ENCODE measurements around the gene PAX6.

The PAX6 gene

GRCh38 chr11:31797190-31798056 is 13.7 kb downstream of the PAX6 start:
- DNase-seq (ENCODE audit: low read depth): no peak

DNA sequence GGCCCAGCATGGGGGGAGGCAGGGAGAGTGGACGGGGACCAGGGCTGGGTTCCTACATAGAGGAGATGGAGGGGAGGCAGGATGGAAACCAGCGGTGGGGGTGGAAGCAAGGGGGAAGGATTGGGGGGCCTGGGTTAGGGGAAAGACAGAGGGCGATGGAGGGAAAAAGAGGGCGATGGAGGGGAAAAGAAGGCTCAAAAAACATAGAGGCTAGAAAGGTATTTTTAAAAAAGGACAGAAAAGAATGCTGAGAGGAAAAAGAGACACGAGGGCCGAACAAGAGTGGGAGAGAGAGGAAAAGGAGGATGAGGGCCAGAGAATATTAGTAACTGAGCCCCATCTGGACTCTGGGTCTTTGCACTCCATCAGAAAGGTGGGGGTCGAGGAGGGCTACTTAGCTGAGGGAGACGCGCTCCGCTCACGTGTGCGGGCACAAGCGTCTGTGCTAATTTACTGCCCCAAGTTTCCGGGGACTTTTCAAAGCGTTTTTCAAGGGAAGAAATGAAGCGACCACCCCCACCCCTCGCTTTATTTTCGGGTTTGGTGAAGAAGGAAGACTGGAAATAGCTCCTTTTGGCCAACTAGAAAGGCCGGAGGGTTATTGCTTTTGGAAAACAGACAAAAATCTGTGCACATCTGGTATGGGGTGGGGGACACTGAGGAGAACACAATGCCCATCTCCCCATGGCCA is 14.5 kb downstream of the PAX6 start:
- DNase-seq (ENCODE audit: low read depth): no peak

- no peak for DNase-seq (ENCODE audit: low read depth)
These were observed 15.2 kb downstream of the PAX6 start for GRCh38 chr11:31795706-31796498.

DNA sequence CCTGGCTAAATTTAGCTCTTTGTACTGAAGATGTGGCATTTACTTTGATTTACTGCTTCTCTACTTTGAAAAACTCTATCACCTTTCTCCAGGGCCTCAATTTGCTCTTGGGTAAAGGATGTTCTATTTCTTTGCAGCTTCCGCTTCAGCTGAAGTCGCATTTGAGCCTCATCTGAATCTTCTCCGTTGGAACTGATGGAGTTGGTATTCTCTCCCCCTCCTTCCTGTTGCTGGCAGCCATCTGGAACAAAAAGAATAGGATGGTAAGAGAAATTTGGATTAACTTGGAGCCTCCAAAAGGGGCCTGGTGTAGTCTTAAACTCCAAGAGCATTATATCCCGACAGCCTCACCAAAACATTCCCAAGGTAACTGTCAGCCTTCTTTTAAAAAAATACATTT is 16.6 kb downstream of the PAX6 start:
- no peak for DNase-seq (ENCODE audit: low read depth)

DNA sequence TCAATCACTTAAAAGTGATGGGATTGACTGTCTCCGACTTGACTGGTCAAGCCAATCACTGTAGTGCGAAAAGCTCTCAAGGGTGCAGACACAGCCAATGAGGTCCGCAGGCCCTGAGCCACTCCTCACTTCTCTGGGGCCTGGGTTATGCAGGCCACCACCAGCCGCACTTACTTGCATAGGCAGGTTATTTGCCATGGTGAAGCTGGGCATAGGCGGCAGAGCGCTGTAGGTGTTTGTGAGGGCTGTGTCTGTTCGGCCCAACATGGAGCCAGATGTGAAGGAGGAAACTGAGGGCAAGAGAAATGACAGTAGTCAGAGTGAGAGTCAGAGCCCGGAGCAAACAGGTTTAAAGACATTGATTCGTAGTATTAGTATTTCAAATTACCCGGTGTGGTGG is 17.9 kb downstream of the PAX6 start:
- no peak for DNase-seq (ENCODE audit: low read depth)

GRCh38 chr11:31792456-31792855 is 18.7 kb downstream of the PAX6 start:
- DNase-seq (ENCODE audit: low read depth): no peak

DNA sequence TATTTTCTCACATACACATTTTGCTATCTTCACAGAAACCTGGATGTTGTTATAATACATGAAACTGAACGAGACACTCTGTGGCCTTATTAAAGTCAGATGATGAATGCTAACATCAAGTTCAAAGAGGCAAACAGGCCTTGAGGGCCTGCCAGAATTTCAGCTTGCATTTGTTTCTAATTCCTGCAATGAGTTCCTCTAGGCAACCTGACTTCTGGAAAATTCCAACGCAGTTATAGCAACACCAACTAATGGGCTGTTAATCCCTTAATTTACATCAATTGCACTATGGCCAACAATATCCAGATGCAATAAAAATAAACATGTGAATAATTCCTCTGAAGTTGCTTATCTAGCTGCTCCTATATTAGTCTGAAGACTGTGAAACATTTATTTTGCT is 19.1 kb downstream of the PAX6 start:
- no peak for DNase-seq (ENCODE audit: low read depth)

DNA sequence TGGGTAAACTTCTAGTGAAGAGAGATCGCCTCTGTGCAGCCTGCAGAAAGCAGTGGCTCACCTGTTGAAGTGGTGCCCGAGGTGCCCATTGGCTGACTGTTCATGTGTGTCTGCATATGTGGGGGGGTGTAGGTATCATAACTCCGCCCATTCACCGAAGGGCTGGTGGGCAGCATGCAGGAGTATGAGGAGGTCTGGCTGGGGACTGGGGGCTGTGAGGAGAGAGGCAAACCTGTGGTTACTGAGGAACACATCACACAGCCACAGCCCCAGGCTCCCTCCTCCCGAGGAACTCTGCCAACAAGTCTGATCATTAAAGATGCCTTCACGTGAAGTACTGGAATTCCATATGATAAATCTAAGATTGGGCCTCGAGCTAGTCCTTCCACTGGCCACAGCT is 20.5 kb downstream of the PAX6 start:
- DNase-seq (ENCODE audit: low read depth): no peak

- DNase-seq (ENCODE audit: low read depth): no peak
These were observed 23.0 kb downstream of the PAX6 start for GRCh38 chr11:31788085-31788484.

DNA sequence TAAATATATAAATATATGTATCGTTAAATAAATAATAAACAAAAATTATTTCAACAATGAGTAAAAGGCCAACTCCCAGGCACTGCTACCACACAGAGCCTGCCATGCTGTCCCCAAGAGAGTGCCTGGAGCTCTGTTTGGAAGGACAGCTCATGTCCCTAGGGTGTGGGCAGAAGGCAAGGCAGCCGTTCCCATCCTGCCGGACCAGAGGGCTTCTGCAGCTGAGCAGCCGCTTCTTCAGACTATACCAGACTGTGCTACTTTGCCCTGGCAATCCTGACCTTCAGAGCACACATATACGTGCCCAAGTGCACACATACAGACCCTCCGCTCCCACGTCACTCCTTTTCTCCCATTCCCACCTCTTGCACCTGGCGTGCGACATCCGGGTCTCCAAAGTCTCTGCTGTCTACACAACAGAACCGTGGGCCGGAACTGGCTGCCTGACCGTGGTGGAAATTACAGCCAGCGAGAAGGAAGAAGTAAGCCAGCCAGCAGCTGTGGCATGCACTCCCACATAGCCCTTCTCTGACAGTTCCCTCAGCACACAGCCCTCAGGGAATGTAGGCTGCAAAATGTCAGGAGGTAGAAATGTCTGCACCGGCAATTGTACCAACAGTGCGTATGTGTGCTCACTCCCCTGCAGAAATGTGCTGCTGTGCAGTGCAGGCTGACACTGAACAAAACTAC is 24.0 kb downstream of the PAX6 start:
- no peak for DNase-seq (ENCODE audit: low read depth)

- no peak for DNase-seq (ENCODE audit: low read depth)
These were observed 26.5 kb downstream of the PAX6 start for GRCh38 chr11:31784611-31785010.

GRCh38 chr11:31783252-31783651 is 27.9 kb downstream of the PAX6 start:
- no peak for DNase-seq (ENCODE audit: low read depth)

- no peak for DNase-seq (ENCODE audit: low read depth)
These were observed 28.9 kb downstream of the PAX6 start for GRCh38 chr11:31782257-31782656.

DNA sequence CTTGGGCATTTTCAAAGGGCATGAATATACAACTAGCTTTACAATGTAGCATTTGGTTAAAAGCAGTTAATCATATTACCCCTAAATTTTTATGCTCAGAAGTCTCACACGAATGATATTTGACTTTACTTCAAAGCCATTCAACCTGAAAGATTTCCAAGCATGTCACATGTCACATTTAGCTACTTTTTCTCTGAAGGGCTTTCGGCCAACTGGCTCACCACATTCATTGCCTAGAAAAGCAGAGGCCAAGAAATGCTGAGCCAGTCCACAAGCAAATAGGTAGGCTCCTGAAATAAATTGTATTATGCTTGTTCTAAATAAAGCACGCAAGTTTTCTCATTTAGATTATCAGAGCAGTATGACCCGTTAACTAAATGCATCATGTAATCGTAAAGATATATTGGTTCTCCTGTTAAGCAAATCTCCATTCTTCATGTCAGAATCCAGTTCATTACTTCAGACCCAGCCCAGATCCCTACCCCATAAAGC is 30.6 kb downstream of the PAX6 start:
- DNase-seq (ENCODE audit: low read depth): no peak

- DNase-seq (ENCODE audit: low read depth): no peak
These were observed 31.0 kb downstream of the PAX6 start for GRCh38 chr11:31780078-31780477.

DNA sequence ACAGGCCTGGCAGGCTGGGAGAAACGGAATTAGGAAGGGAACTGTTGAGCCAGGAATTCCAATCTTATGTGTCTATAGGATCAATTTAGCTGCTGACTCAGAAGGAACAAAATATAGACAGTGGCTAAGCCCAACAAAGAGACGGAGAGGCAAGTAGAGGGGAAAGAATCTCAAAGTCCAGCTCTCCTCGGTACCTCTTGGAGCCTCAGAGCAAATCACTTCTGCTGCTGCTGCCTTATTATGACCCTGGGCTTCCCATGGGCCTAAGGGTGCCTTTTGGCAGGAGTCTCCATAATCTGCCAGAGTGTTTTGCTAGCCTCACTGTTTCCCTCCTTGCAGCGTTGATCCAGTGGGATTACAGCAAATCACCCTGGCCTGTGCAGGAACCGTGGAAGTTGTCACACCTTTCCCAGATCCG is 31.7 kb downstream of the PAX6 start:
- peak; percentile 78 for DNase-seq (ENCODE audit: low read depth)

- no peak for DNase-seq (ENCODE audit: low read depth)
These were observed 38.7 kb downstream of the PAX6 start for GRCh38 chr11:31772412-31772811.

- no peak for DNase-seq (ENCODE audit: low read depth)
These were observed 41.0 kb downstream of the PAX6 start for GRCh38 chr11:31770011-31770700.

DNA sequence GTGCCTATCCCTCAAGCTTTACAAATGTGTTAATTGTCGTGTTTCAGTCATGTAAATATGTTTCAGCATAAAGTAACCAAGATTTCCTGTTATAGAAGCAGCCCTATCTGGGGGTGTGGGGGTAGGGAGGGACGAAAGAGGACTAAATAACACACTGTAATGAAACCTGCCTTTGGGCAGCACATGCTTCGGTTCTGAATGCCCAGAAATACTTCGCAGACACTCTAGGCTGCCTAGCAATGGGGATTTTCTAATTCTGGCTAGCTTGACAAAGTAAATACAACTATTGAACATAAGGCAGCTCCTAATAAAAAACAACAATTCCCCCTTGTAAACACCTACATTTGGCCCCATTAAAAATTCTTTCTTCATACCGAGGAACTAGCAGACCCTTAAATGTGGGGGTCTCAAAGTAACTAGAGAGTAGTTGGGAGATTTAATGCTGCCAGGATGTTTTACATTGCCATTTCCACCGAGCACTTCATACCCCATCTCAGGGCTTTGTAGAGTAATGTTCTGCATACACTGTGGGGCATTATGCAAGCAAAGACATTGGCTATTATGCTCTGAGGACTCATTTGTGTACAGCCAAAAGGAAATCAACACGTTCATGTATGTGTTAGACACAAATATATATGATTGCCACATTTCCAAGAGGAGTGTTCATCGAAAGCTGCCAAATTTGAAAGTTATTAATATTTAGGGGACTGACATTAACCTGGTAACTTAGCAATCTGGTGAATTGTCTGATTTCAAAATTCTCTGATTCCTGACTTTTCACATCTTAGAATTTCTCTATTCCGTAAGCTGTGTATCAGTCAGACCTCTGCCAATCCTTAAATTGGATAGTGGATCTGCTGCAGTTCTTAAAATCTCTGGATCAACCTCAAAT is 42.1 kb downstream of the PAX6 start:
- no peak for DNase-seq (ENCODE audit: low read depth)

DNA sequence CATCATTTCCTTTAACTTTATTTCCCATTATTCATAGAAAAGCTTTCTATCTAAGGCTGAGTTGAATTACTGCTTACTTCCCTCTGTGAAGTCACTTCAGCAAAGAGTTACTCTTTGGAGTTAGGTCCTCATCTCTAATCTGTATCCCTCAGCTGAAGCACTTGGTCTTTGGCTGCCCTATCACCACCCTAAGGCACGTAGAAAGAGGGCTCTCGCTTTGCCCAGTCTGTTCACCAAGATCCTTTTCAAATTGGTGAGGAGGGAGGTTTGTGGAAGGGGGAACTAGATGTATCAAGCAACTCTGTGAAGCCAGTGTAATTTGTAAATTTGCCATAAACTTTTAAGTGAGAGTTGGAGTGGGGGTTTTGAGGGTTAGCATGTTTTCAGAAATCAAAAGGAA is 43.4 kb downstream of the PAX6 start:
- no peak for DNase-seq (ENCODE audit: low read depth)

All from HS-5 (cell line).